IMR-90 (cell line): ENCODE measurements around the gene AHNAK. TPM values are rescaled to one million over a fixed set of nuclear protein-coding genes. Genes with fewer than 3 reads are reported as not detected.

ENCODE experiments used
- ATAC-seq: fragments of 200-7000 bp; cut with Tn5 transposase; 2 replicates; pipeline ENCODE4 v1.9.1; 2020; ENCODE audit warnings: low read depth, mild to moderate bottlenecking, moderate library complexity
- BruUV-seq: library from RNA; stranded (reverse); fragments of 400-500 nt; replicated peaks from 2 replicates; lab custom pipeline; 2021; lab: Mats Ljungman, UMichigan
- CTCF ChIA-PET: fragments of 300-600 bp; formaldehyde crosslinking; extraction: SDS; loops from one replicate; lab custom pipeline; 2021; ENCODE audit warnings: antibody characterized with exemption; lab: Yijun Ruan, JAX
- POLR2A ChIA-PET: fragments of 300-600 bp; sonication (Branson Sonifier 250); formaldehyde crosslinking; loops from one replicate; lab custom pipeline; 2022; ENCODE audit warnings: antibody characterized with exemption; ENCODE audit not compliant: unreplicated experiment; lab: Charles Lee
- DNase-seq: peaks from one replicate; pipeline ENCODE4 v3.0.0; 2013
- H2AFZ ChIP-seq: replicated peaks from 2 replicates; pipeline ENCODE3; 2013; ENCODE audit warnings: low read length, mild to moderate bottlenecking; ENCODE audit not compliant: poor library complexity
- H2AK5ac ChIP-seq: 2 replicates; pipeline ENCODE4 v1.6.1; 2013; ENCODE audit warnings: low read depth, low read length, inconsistent platforms
- H2AK9ac ChIP-seq: replicated peaks from 2 replicates; pipeline ENCODE3; 2013; ENCODE audit warnings: mild to moderate bottlenecking, low read depth, low read length, moderate library complexity; ENCODE audit not compliant: poor library complexity
- H2BK120ac ChIP-seq: 2 replicates; pipeline ENCODE4 v1.6.1; 2013; ENCODE audit warnings: low read depth, low read length, inconsistent platforms
- H2BK15ac ChIP-seq: 3 replicates; pipeline ENCODE4 v1.6.1; 2013; ENCODE audit warnings: low read depth, low read length, inconsistent platforms
- H2BK20ac ChIP-seq: 2 replicates; pipeline ENCODE4 v1.6.1; 2013; ENCODE audit warnings: low read depth, mild to moderate bottlenecking, inconsistent platforms, low read length, moderate library complexity
- H2BK5ac ChIP-seq: 2 replicates; pipeline ENCODE4 v1.6.1; 2013; ENCODE audit warnings: mild to moderate bottlenecking, low read depth, low read length, inconsistent platforms; ENCODE audit not compliant: poor library complexity, severe bottlenecking
- H3K14ac ChIP-seq: replicated peaks from 2 replicates; pipeline ENCODE4 v1.6.1; 2013; ENCODE audit warnings: low read depth, low read length, inconsistent platforms
- H3K18ac ChIP-seq: 2 replicates; pipeline ENCODE4 v1.6.1; 2013; ENCODE audit warnings: low read depth, low read length, control low read depth
- H3K23ac ChIP-seq: 2 replicates; pipeline ENCODE4 v1.6.1; 2013; ENCODE audit warnings: low read depth, low read length, inconsistent platforms
- H3K27ac ChIP-seq: 2 replicates; pipeline ENCODE4 v1.5.1; 2013; ENCODE audit warnings: mild to moderate bottlenecking, control low read depth, low read length; ENCODE audit not compliant: insufficient read depth
- H3K27me3 ChIP-seq: 2 replicates; pipeline ENCODE4 v1.6.1; 2013; ENCODE audit warnings: low read length; ENCODE audit not compliant: control insufficient read depth, insufficient read depth
- H3K36me3 ChIP-seq: 2 replicates; pipeline ENCODE4 v1.6.1; 2013; ENCODE audit warnings: low read length, mixed read lengths; ENCODE audit not compliant: control insufficient read depth, insufficient read depth
- H3K4ac ChIP-seq: 2 replicates; pipeline ENCODE4 v1.6.1; 2013; ENCODE audit warnings: low read depth, low read length, inconsistent platforms
- H3K4me1 ChIP-seq: 2 replicates; pipeline ENCODE4 v1.6.1; 2013; ENCODE audit warnings: low read length, mixed read lengths; ENCODE audit not compliant: control insufficient read depth, insufficient read depth
- H3K4me2 ChIP-seq: 2 replicates; pipeline ENCODE4 v1.6.1; 2013; ENCODE audit warnings: low read depth, mild to moderate bottlenecking, control low read depth, low read length, moderate library complexity
- H3K4me3 ChIP-seq: 2 replicates; pipeline ENCODE4 v1.5.1; 2013; ENCODE audit warnings: low read depth, mild to moderate bottlenecking, control low read depth, low read length, moderate library complexity; ENCODE audit not compliant: insufficient read depth
- H3K56ac ChIP-seq: 2 replicates; pipeline ENCODE4 v1.6.1; 2013; ENCODE audit warnings: low read length, inconsistent platforms; ENCODE audit not compliant: insufficient read depth; ENCODE audit errors: extremely low read depth
- H3K79me1 ChIP-seq, 2 experiments: 2 replicates each; pipeline ENCODE4 v1.6.1; 2013; ENCODE audit warnings: low read length in 2 of 2, inconsistent platforms in 1 of 2, low read depth in 1 of 2
- H3K9ac ChIP-seq: 2 replicates; pipeline ENCODE4 v1.6.1; 2013; ENCODE audit warnings: low read depth, low read length, control low read depth
- H3K9me1 ChIP-seq: 2 replicates; pipeline ENCODE4 v1.6.1; 2013; ENCODE audit warnings: low read length, inconsistent platforms; ENCODE audit not compliant: insufficient read depth
- H3K9me3 ChIP-seq: 2 replicates; pipeline ENCODE4 v1.6.1; 2013; ENCODE audit warnings: low read length; ENCODE audit not compliant: control insufficient read depth, insufficient read depth
- H4K20me1 ChIP-seq: 2 replicates; pipeline ENCODE4 v1.6.1; 2013; ENCODE audit warnings: low read length, inconsistent platforms; ENCODE audit not compliant: insufficient read depth
- H4K5ac ChIP-seq: 2 replicates; pipeline ENCODE4 v1.6.1; 2013; ENCODE audit warnings: mild to moderate bottlenecking, low read depth, low read length, control low read depth
- H4K8ac ChIP-seq, 2 experiments: 2 replicates each; pipeline ENCODE4 v1.6.1; 2013; ENCODE audit warnings: low read depth in 2 of 2, low read length in 2 of 2, control low read depth in 1 of 2, inconsistent platforms in 1 of 2
- H4K91ac ChIP-seq: 2 replicates; pipeline ENCODE4 v1.6.1; 2013; ENCODE audit warnings: low read depth, low read length, inconsistent platforms; ENCODE audit not compliant: insufficient read depth
- BHLHE40 ChIP-seq: fragments of 150-350 bp; IDR thresholded peaks from 2 replicates; pipeline ENCODE4 v1.6.1; 2016; ENCODE audit warnings: mild to moderate bottlenecking, low read depth, low read length
- CEBPB ChIP-seq: IDR thresholded peaks from 2 replicates; pipeline ENCODE4 v1.6.1; 2012; ENCODE audit warnings: low read depth, low read length, improper control_type of control experiment
- CHD1 ChIP-seq: IDR thresholded peaks from 2 replicates; pipeline ENCODE4 v1.6.1; 2012; ENCODE audit warnings: low read depth, low read length, improper control_type of control experiment
- ELK1 ChIP-seq: fragments of 150-350 bp; IDR thresholded peaks from 2 replicates; pipeline ENCODE4 v1.6.1; 2016; ENCODE audit warnings: low read depth, mild to moderate bottlenecking, low read length, moderate library complexity, borderline replicate concordance
- FOS ChIP-seq: fragments of 150-350 bp; IDR thresholded peaks from 2 replicates; pipeline ENCODE4 v1.6.1; 2016; ENCODE audit warnings: low read depth, low read length
- MAFK ChIP-seq: IDR thresholded peaks from 2 replicates; pipeline ENCODE4 v1.6.1; 2012; ENCODE audit warnings: low read depth, low read length, improper control_type of control experiment
- MAZ ChIP-seq: IDR thresholded peaks from 2 replicates; pipeline ENCODE4 v1.6.1; 2012; ENCODE audit warnings: low read depth, mild to moderate bottlenecking, low read length, improper control_type of control experiment, moderate library complexity, borderline replicate concordance
- MXI1 ChIP-seq: IDR thresholded peaks from 2 replicates; pipeline ENCODE4 v1.6.1; 2012; ENCODE audit warnings: low read depth, mild to moderate bottlenecking, low read length, moderate library complexity, borderline replicate concordance
- NFE2L2 ChIP-seq: fragments of 150-350 bp; IDR thresholded peaks from 2 replicates; pipeline ENCODE4 v1.6.1; 2016; ENCODE audit warnings: low read depth, mild to moderate bottlenecking, low read length
- POLR2A ChIP-seq: IDR thresholded peaks from 2 replicates; pipeline ENCODE4 v1.6.1; 2012; ENCODE audit warnings: mild to moderate bottlenecking, low read depth, low read length
- RAD21 ChIP-seq: IDR thresholded peaks from 2 replicates; pipeline ENCODE4 v1.6.1; 2012; ENCODE audit warnings: low read length, improper control_type of control experiment
- RCOR1 ChIP-seq: IDR thresholded peaks from 2 replicates; pipeline ENCODE4 v1.6.1; 2012; ENCODE audit warnings: mild to moderate bottlenecking, low read length, improper control_type of control experiment; ENCODE audit not compliant: insufficient replicate concordance
- RFX5 ChIP-seq: IDR thresholded peaks from 2 replicates; pipeline ENCODE4 v1.8.0; 2012; ENCODE audit warnings: low read depth, mild to moderate bottlenecking, low read length, moderate library complexity
- SMC3 ChIP-seq: fragments of 150-350 bp; IDR thresholded peaks from 2 replicates; pipeline ENCODE4 v1.6.1; 2016; ENCODE audit warnings: low read depth, mild to moderate bottlenecking, antibody characterized with exemption, low read length, moderate library complexity
- WGBS, 2 experiments: methylation state at CpG; one replicate each; pipeline versions ENCODE4 v1.1.5 to v1.1.7; 2013; ENCODE audit warnings: missing lambda C conversion rate in 2 of 2; ENCODE audit not compliant: insufficient read length in 1 of 2; ENCODE audit errors: extremely low coverage in 2 of 2; 5-methylcytosine and 5-hydroxymethylcytosine counted together
- dilution Hi-C: fragments of 300-500 bp; cut with HindIII; formaldehyde crosslinking; loops from one replicate; pipeline ENCODE4 v1.14.3; 2018; ENCODE audit warnings: low sequenced_read_pairs; ENCODE audit not compliant: unreplicated experiment
- in situ Hi-C: fragments of 300-500 bp; cut with MboI; formaldehyde crosslinking; loops from 3 replicates; pipeline ENCODE4 v1.14.3; 2019; ENCODE audit warnings: low sequenced_read_pairs, inconsistent platforms, mixed read lengths
- intact Hi-C: fragments of 100-400 bp; cut with micrococcal nuclease; formaldehyde crosslinking; loops from 2 replicates; pipeline ENCODE4 v1.10.0; 2022
- polyA plus RNA-seq, 3 experiments: library from polyadenylated mRNA; depleted of rRNA; stranded (reverse); fragments of >200 nt; gene quantifications; 2 replicates each; pipeline ENCODE4 v1.2.3, GENCODE V29; 2012; ENCODE audit warnings: low replicate concordance in 1 of 3
- total RNA-seq: library from RNA; depleted of rRNA; stranded (reverse); fragments of >200 nt; gene quantifications from 2 replicates; pipeline ENCODE4 v1.2.3, GENCODE V29; 2012
- TF ChIP-seq, protein P1 (sequence below): conservative IDR thresholded peaks from 2 replicates; pipeline ENCODE4 v1.5.1; 2012; ENCODE audit warnings: mild to moderate bottlenecking, low read depth, low read length, improper control_type of control experiment
- TF ChIP-seq, protein P2 (sequence below): fragments of 150-350 bp; IDR thresholded peaks from 2 replicates; pipeline ENCODE4 v1.6.1; 2017; ENCODE audit warnings: mild to moderate bottlenecking, antibody characterized with exemption, low read length, low read depth

The AHNAK gene
- total and polyA plus RNA-seq, 2 of the 4 experiments (the other 2 are of a cell fraction): 95.1 to 695 TPM

- intact Hi-C loops: no loop called here
- WGBS, 2 experiments: 94% methylated on average over 2 of the region's 3 CpGs; no CpG with 5 or more reads in 1 of the 2 experiments
Observed at GRCh38 chr11:62387381-62387780, 159.2 kb downstream of the AHNAK start.

More at GRCh38 chr11:62387381-62387780, 159.2 kb downstream of the AHNAK start:
- Histone ChIP-seq H3K18ac (no peak overlapping the region), H3K23ac (no peak overlapping the region), H3K14ac (no peak overlapping the region), H3K27ac (no peak overlapping the region), H3K4me1 (peaks cover 4% of the 10 kb centered on the region; the same call in 1 of the 2 replicates), H4K5ac (no peak overlapping the region), H3K27me3 (peaks cover 13% of the 10 kb centered on the region), H3K9ac (no peak overlapping the region), H2AK9ac (no peak overlapping the region), H2AK5ac (no peak overlapping the region; the same call in 1 of the 2 replicates), H3K36me3 (no peaks in the 10 kb centered on the region), H3K4me3 (no peak overlapping the region), H4K8ac (no peak overlapping the region), H3K9me3 (no peaks in the 10 kb centered on the region), H3K56ac (no peak overlapping the region), H2BK20ac (no peak overlapping the region), H4K91ac (no peak overlapping the region), H2BK15ac (no peak overlapping the region), H2BK120ac (no peak overlapping the region), H2AFZ (no peak overlapping the region), H3K9me1 (no peaks in the 10 kb centered on the region), H3K4me2 (no peak overlapping the region), H3K4ac (no peak overlapping the region), H4K20me1 (no peaks in the 10 kb centered on the region), H3K79me1 (no peaks in the 10 kb centered on the region), H2BK5ac (no peak overlapping the region)
- in situ Hi-C loops: loop anchor here (25.0 kb wide), 1 partner anchor 475 kb away; no protein-coding TSS in a partner anchor
- TF ChIP-seq MAZ: no peak
- no peak for TF ChIP-seq POLR2A
- TF ChIP-seq RAD21: no peak
- TF ChIP-seq NFE2L2: no peak
- no peak for TF ChIP-seq BHLHE40
- no peak for TF ChIP-seq MAFK
- no peak for TF ChIP-seq RFX5
- TF ChIP-seq SMC3: no peak
- TF ChIP-seq FOS: no peak
- TF ChIP-seq, protein P1, sequence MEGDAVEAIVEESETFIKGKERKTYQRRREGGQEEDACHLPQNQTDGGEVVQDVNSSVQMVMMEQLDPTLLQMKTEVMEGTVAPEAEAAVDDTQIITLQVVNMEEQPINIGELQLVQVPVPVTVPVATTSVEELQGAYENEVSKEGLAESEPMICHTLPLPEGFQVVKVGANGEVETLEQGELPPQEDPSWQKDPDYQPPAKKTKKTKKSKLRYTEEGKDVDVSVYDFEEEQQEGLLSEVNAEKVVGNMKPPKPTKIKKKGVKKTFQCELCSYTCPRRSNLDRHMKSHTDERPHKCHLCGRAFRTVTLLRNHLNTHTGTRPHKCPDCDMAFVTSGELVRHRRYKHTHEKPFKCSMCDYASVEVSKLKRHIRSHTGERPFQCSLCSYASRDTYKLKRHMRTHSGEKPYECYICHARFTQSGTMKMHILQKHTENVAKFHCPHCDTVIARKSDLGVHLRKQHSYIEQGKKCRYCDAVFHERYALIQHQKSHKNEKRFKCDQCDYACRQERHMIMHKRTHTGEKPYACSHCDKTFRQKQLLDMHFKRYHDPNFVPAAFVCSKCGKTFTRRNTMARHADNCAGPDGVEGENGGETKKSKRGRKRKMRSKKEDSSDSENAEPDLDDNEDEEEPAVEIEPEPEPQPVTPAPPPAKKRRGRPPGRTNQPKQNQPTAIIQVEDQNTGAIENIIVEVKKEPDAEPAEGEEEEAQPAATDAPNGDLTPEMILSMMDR: no peak
- no peak for TF ChIP-seq CHD1
- no peak for TF ChIP-seq RCOR1
- TF ChIP-seq MXI1: no peak
- no peak for TF ChIP-seq ELK1
- TF ChIP-seq, protein P2, sequence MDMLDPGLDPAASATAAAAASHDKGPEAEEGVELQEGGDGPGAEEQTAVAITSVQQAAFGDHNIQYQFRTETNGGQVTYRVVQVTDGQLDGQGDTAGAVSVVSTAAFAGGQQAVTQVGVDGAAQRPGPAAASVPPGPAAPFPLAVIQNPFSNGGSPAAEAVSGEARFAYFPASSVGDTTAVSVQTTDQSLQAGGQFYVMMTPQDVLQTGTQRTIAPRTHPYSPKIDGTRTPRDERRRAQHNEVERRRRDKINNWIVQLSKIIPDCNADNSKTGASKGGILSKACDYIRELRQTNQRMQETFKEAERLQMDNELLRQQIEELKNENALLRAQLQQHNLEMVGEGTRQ: no peak
- TF ChIP-seq CEBPB: no peak
- ATAC-seq: no peak
- ChIA-PET POLR2A (interaction anchor here (0.6 kb wide), 1 partner anchor 591 kb away, joined by 3 read pairs; no protein-coding TSS in a partner anchor), CTCF (no interaction called here)
- no peak for DNase-seq
- dilution Hi-C loops: no loop called here
- BruUV-seq: no TSS peak
